Measurements from ENCODE around the gene MEGF11. TPM values are rescaled to one million over a fixed set of nuclear protein-coding genes. Genes with fewer than 3 reads are reported as not detected.
A peak's percentile ranks its signal among the peaks of the same experiment; 100 is the strongest.
"Not testable (repeated sequence)": the region's sequence is repeated elsewhere in the genome, so short reads cannot be mapped to it uniquely, and the experiment has no call there.

The MEGF11 gene
- polyA plus RNA-seq, 1 experiment, result 0.04 TPM

- no peaks in the 10 kb centered on the region for H3K36me3 ChIP-seq (ENCODE audit: control insufficient read depth, insufficient read depth, low read length)
- ChIA-PET CTCF (interaction anchor here (0.6 to 1.2 kb wide), 2 partner anchors 8 to 21 kb away, joined by 3 read pairs; no protein-coding TSS in a partner anchor), POLR2A (no interaction called here)
- no peaks in the 10 kb centered on the region; the same call in none of the 2 replicates for H3K27me3 ChIP-seq (ENCODE audit: control insufficient read depth, insufficient read depth, low read length)
- no peak overlapping the region for H3K4me3 ChIP-seq (ENCODE audit: low read depth, low read length)
- no peak for DNase-seq (ENCODE audit: low read depth)
- no peak for TF ChIP-seq CTCF (IDR thresholded peaks at IDR 0.05; ENCODE audit: insufficient read depth, low read depth, low read length)
Measured at GRCh38 chr15:66275352-66275751, 21.8 kb upstream of the MEGF11 start.

- POLR2A ChIA-PET, result no interaction called here
- Histone ChIP-seq H3K27me3 (ENCODE audit: control insufficient read depth, insufficient read depth, low read length) (0 out of 2 replicates have a peak, but pooled peaks cover 2% of the 10 kb centered on the region), H3K36me3 (ENCODE audit: control insufficient read depth, insufficient read depth, low read length) (no peaks in the 10 kb centered on the region), H3K4me3 (ENCODE audit: low read depth, low read length) (no peak overlapping the region)
- TF ChIP-seq CTCF (IDR thresholded peaks at IDR 0.05; ENCODE audit: insufficient read depth, low read depth, low read length), result no peak
- no peak for DNase-seq (ENCODE audit: low read depth)
- CTCF ChIA-PET, result interaction anchor here (2.1 kb wide), 1 partner anchor 17 kb away, joined by 7 read pairs; no protein-coding TSS in a partner anchor
Measured at GRCh38 chr15:66270932-66271331, 17.4 kb upstream of the MEGF11 start.

- ChIA-PET POLR2A (no interaction called here), CTCF (no interaction called here)
- H3K36me3 ChIP-seq (ENCODE audit: control insufficient read depth, insufficient read depth, low read length), result no peaks in the 10 kb centered on the region
- no peak for TF ChIP-seq CTCF (IDR thresholded peaks at IDR 0.05; ENCODE audit: insufficient read depth, low read depth, low read length)
- peak; percentile 44 for DNase-seq (ENCODE audit: low read depth)
- H3K4me3 ChIP-seq (ENCODE audit: low read depth, low read length), result no peak overlapping the region
- H3K27me3 ChIP-seq (ENCODE audit: control insufficient read depth, insufficient read depth, low read length), result peaks cover 3% of the 10 kb centered on the region
Measured at GRCh38 chr15:66269326-66270090, 16.0 kb upstream of the MEGF11 start.

GRCh38 chr15:66264859-66265513, 11.4 kb upstream of the MEGF11 start:
- no peaks in the 10 kb centered on the region for H3K36me3 ChIP-seq (ENCODE audit: control insufficient read depth, insufficient read depth, low read length)
- H3K4me3 ChIP-seq (ENCODE audit: low read depth, low read length), result no peak overlapping the region
- no peak for TF ChIP-seq CTCF (IDR thresholded peaks at IDR 0.05; ENCODE audit: insufficient read depth, low read depth, low read length)
- POLR2A ChIA-PET, result no interaction called here
- no peak for DNase-seq (ENCODE audit: low read depth)
- CTCF ChIA-PET, result interaction anchor here (1.3 kb wide), 1 partner anchor 11 kb away, joined by 3 read pairs; no protein-coding TSS in a partner anchor
- peaks cover 3% of the 10 kb centered on the region for H3K27me3 ChIP-seq (ENCODE audit: control insufficient read depth, insufficient read depth, low read length)

- H3K4me3 ChIP-seq (ENCODE audit: low read depth, low read length); POLR2A ChIA-PET; H3K27me3 ChIP-seq (ENCODE audit: control insufficient read depth, insufficient read depth, low read length); DNase-seq (ENCODE audit: low read depth); CTCF ChIA-PET; H3K36me3 ChIP-seq (ENCODE audit: control insufficient read depth, insufficient read depth, low read length): not testable (repeated sequence)
Measured at GRCh38 chr15:66262837-66263236, 9.3 kb upstream of the MEGF11 start.
